ENCODE results near the gene PPP1R27. TPM values are rescaled to one million over a fixed set of nuclear protein-coding genes. Genes with fewer than 3 reads are reported as not detected.
A peak's percentile ranks its signal among the peaks of the same experiment; 100 is the strongest.

Gene PPP1R27
- total RNA-seq, 1 donor from 2014 or later: not detected

DNA sequence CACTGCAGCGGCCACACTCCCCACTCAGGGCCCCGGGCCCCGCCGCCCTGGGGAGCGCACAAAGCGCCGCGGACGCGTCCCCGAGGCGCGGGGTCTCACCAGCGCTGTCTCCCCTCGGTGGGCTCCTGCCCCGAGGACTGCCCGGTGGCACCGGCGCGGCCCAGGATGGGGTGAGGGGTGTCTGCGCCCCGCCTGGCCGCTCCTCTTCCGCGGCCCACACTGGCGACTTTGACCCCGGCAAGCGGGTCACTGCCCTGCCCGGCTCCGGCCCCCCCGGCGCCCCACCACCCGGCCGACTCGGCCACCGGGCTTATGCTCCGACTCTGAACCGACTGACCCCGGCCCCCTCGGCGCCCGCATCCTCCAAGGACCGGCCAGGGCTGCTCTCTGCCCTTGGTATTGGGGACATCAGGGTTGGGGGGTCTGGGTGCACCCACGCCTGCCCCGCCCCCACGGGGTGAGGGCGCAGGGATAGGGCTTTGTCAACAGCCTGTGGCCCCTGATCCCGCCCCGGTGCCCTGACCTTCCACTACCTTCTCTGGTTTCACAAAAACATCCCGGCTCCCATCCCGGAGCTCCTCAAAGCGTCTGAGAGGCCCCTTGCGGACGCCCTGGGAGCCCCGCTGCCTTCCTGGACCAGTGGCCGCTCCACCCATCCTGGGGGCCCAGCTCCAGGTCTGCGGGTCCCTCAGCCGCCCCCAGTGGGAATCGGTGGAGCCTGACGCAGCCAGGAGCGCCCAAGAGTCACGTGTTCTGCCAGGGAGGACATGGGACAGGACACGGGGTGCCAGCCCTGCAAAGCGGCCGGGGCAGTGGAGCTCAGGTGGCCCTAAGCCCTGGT lies 30.1 kb downstream of the PPP1R27 start:
- H3K27me3 ChIP-seq: peaks cover 20% of the 10 kb centered on the region
- H3K9me3 ChIP-seq: no peaks in the 10 kb centered on the region
- intact Hi-C loops (cut with DNase I): no loop called here
- H3K4me1 ChIP-seq: peaks cover 6% of the 10 kb centered on the region
- no peak for DNase-seq (ENCODE audit: extremely low spot score in 2 of 2)
- no peaks in the 10 kb centered on the region for H3K36me3 ChIP-seq
- peak overlapping the region; percentile 8 to 22 for H3K4me3 ChIP-seq
- TF ChIP-seq, protein P1, sequence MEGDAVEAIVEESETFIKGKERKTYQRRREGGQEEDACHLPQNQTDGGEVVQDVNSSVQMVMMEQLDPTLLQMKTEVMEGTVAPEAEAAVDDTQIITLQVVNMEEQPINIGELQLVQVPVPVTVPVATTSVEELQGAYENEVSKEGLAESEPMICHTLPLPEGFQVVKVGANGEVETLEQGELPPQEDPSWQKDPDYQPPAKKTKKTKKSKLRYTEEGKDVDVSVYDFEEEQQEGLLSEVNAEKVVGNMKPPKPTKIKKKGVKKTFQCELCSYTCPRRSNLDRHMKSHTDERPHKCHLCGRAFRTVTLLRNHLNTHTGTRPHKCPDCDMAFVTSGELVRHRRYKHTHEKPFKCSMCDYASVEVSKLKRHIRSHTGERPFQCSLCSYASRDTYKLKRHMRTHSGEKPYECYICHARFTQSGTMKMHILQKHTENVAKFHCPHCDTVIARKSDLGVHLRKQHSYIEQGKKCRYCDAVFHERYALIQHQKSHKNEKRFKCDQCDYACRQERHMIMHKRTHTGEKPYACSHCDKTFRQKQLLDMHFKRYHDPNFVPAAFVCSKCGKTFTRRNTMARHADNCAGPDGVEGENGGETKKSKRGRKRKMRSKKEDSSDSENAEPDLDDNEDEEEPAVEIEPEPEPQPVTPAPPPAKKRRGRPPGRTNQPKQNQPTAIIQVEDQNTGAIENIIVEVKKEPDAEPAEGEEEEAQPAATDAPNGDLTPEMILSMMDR (IDR thresholded peaks at IDR 0.05): no peak
- no peak for TF ChIP-seq POLR2A (IDR thresholded peaks at IDR 0.05)
- no peak for TF ChIP-seq POLR2AphosphoS5 (IDR thresholded peaks at IDR 0.05; ENCODE audit: insufficient read depth in 1 of 2, low read depth in 1 of 2)
- H3K27ac ChIP-seq: no peak overlapping the region

DNA sequence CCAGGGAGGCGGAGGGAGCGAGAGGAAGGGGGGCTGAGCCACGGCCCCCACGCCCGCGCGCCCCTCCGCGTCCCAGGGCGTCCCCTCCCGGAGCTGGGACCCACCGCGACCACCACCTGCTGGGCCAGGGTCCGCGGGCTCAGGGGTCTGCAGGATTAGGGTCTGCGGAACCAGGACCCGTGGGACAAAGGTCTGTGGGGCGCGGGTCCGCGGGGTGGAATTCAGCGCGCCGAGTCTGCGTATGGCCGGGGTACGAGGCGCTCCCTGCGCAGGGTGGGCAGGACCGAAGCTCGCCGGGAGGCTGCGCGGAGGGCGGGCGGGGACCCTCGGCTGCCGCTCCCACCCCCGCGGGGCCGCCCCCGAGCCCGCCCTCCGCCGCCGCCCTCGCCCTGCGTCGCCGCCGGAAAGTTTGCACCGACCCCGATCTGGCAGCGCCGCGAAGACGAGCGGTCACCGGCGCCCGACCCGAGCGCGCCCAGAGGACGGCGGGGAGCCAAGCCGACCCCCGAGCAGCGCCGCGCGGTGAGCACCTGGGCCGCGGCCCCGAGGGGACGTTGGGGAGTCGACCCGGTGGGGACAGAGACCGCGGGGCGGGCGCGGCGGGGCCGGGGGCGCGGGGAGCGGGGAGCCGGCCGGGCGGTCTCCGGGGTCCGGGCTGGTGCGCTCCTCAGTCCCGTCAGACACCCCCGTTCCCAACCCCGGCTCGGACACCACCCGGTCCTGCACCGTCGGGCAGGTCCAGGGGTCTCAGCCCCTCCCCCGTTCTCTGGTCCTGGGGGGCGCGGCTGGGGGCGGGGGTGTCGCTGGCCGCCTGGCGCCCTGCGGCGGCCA lies 30.9 kb downstream of the PPP1R27 start, which contains the start of gene GCGR:
Gene GCGR (plus strand): TSS at position 423 of the 831 bp plus-strand sequence. CDS start 4,869 bp downstream, outside the sequence.
- Histone ChIP-seq H3K4me3 (peak within 1 kb of the TSS; percentile 8 to 22), H3K27ac (no peak within 1 kb of the TSS), H3K4me1 (peaks cover 6% of the 10 kb centered on the region), H3K27me3 (peaks cover 20% of the 10 kb centered on the region), H3K9me3 (no peaks in the 10 kb centered on the region), H3K36me3 (no peaks in the 10 kb centered on the region)
- intact Hi-C loops (cut with DNase I): no loop called here
- DNase-seq (ENCODE audit: extremely low spot score in 2 of 2): no peak
- TF ChIP-seq, protein P1 (IDR thresholded peaks at IDR 0.05): no peak
- TF ChIP-seq POLR2A (IDR thresholded peaks at IDR 0.05) (no peak), POLR2AphosphoS5 (IDR thresholded peaks at IDR 0.05; ENCODE audit: insufficient read depth in 1 of 2, low read depth in 1 of 2) (no peak)

DNA sequence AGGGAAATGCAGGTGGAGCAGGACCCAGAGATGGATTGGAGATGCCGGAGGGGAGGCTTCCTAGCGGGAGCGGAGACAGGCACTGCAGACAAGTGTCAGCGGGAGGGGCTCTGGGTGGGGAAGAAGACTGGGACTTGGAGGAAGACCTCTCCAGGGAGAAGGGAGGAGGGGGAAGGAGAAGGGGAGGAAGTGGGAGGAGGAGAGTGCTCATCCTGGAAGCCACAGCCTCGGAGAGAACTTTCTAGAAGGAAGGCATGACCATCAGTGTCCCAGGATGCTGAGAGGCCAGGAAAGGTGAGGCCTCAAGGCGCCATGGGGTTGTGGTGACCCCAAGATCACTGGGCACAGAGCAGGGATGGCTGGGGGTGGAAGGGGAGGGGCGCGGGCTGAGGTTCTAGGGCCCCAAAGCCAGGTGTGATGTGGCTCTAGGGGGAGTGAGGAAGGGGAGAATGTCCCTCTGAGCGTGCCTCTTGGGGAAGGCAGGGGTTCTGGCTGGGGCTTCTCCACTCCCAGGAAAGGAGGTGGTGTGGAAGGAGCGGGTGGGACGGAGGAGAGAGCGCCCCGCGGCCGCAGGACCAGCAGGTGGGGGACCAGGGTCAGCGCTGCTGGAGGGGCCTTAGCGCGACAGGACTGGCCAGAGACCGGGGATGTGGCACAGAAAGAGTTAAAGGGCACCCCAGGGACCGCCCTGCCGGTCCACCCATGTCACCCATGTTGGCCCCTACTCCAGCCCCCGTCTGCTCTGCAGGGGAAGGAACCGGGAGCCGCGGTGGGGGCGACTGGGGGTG lies 31.8 kb downstream of the PPP1R27 start:
- Histone ChIP-seq H3K27me3 (peaks cover 20% of the 10 kb centered on the region), H3K36me3 (no peaks in the 10 kb centered on the region), H3K4me1 (peaks cover 6% of the 10 kb centered on the region), H3K27ac (no peak overlapping the region), H3K9me3 (no peaks in the 10 kb centered on the region), H3K4me3 (peak overlapping the region in 1 of 2 donors; percentile 8)
- TF ChIP-seq, protein P1 (IDR thresholded peaks at IDR 0.05): no peak
- TF ChIP-seq POLR2A (IDR thresholded peaks at IDR 0.05) (no peak), POLR2AphosphoS5 (IDR thresholded peaks at IDR 0.05; ENCODE audit: insufficient read depth in 1 of 2, low read depth in 1 of 2) (no peak)
- intact Hi-C loops (cut with DNase I): no loop called here
- DNase-seq (ENCODE audit: extremely low spot score in 2 of 2): no peak

DNA sequence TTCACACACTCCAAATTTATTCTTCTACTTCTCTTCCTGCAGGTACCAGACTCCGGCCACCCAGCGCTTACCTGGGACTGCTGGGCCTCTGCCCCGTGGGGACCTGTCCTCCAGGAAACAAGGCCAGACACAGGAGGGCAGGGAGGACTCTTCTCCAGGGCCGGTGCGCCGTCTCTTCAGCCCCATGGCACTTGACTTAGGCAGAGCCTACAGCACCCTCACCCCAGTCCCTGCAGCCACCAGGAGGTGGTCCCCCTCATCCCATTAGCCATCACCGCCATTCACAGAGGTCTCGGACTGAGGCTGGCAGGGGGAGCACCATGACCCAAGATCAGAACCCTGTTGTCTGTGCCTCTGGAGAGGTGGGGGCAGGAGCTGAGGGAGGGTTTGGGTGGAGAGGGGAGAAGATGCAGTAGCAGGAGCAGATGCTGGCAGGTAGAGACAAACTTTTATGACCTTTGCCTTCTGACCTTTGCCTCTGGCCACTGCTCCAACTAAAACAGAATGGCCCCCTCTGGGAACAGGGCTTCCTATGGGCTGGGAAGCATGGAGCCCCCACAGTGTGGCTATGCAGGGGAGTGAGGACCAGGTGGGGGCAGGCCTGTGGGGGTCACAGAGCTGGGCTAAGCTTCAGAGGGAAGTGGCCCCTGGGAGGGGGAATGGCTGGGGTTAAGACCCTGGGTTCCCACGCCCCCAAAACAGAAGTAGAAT lies 32.6 kb downstream of the PPP1R27 start:
- Histone ChIP-seq H3K4me3 (no peak overlapping the region), H3K27me3 (peaks cover 20% of the 10 kb centered on the region)
- DNase-seq (ENCODE audit: extremely low spot score in 2 of 2): no peak

More for the DNA sequence above, 32.6 kb downstream of the PPP1R27 start:
- TF ChIP-seq, protein P1 (IDR thresholded peaks at IDR 0.05): no peak
- no peak for TF ChIP-seq POLR2AphosphoS5 (IDR thresholded peaks at IDR 0.05; ENCODE audit: insufficient read depth in 1 of 2, low read depth in 1 of 2)
- no peak for TF ChIP-seq POLR2A (IDR thresholded peaks at IDR 0.05)
- Histone ChIP-seq H3K9me3 (no peaks in the 10 kb centered on the region), H3K36me3 (no peaks in the 10 kb centered on the region), H3K4me1 (peaks cover 6% of the 10 kb centered on the region), H3K27ac (no peak overlapping the region)
- intact Hi-C loops (cut with DNase I): no loop called here

Measured in vagina (tissue), 2 donors.